IMR-90 (cell line): Measurements from ENCODE around the gene FAM47E. TPM values are rescaled to one million over a fixed set of nuclear protein-coding genes. Genes with fewer than 3 reads are reported as not detected.

Source experiments
- ATAC-seq: fragments of 200-7000 bp; cut with Tn5 transposase; 2 replicates; pipeline ENCODE4 v1.9.1; 2020; ENCODE audit warnings: low read depth, mild to moderate bottlenecking, moderate library complexity
- BruUV-seq: library from RNA; stranded (reverse); fragments of 400-500 nt; replicated peaks from 2 replicates; lab custom pipeline; 2021; lab: Mats Ljungman, UMichigan
- CTCF ChIA-PET: fragments of 300-600 bp; formaldehyde crosslinking; extraction: SDS; loops from one replicate; lab custom pipeline; 2021; ENCODE audit warnings: antibody characterized with exemption; lab: Yijun Ruan, JAX
- POLR2A ChIA-PET: fragments of 300-600 bp; sonication (Branson Sonifier 250); formaldehyde crosslinking; loops from one replicate; lab custom pipeline; 2022; ENCODE audit warnings: antibody characterized with exemption; ENCODE audit not compliant: unreplicated experiment; lab: Charles Lee
- DNase-seq: peaks from one replicate; pipeline ENCODE4 v3.0.0; 2013
- H2AFZ ChIP-seq: replicated peaks from 2 replicates; pipeline ENCODE3; 2013; ENCODE audit warnings: low read length, mild to moderate bottlenecking; ENCODE audit not compliant: poor library complexity
- H2AK5ac ChIP-seq: 2 replicates; pipeline ENCODE4 v1.6.1; 2013; ENCODE audit warnings: low read depth, low read length, inconsistent platforms
- H2AK9ac ChIP-seq: replicated peaks from 2 replicates; pipeline ENCODE3; 2013; ENCODE audit warnings: mild to moderate bottlenecking, low read depth, low read length, moderate library complexity; ENCODE audit not compliant: poor library complexity
- H2BK120ac ChIP-seq: 2 replicates; pipeline ENCODE4 v1.6.1; 2013; ENCODE audit warnings: low read depth, low read length, inconsistent platforms
- H2BK15ac ChIP-seq: 3 replicates; pipeline ENCODE4 v1.6.1; 2013; ENCODE audit warnings: low read depth, low read length, inconsistent platforms
- H2BK20ac ChIP-seq: 2 replicates; pipeline ENCODE4 v1.6.1; 2013; ENCODE audit warnings: low read depth, mild to moderate bottlenecking, inconsistent platforms, low read length, moderate library complexity
- H2BK5ac ChIP-seq: 2 replicates; pipeline ENCODE4 v1.6.1; 2013; ENCODE audit warnings: mild to moderate bottlenecking, low read depth, low read length, inconsistent platforms; ENCODE audit not compliant: poor library complexity, severe bottlenecking
- H3K14ac ChIP-seq: replicated peaks from 2 replicates; pipeline ENCODE4 v1.6.1; 2013; ENCODE audit warnings: low read depth, low read length, inconsistent platforms
- H3K18ac ChIP-seq: 2 replicates; pipeline ENCODE4 v1.6.1; 2013; ENCODE audit warnings: low read depth, low read length, control low read depth
- H3K23ac ChIP-seq: 2 replicates; pipeline ENCODE4 v1.6.1; 2013; ENCODE audit warnings: low read depth, low read length, inconsistent platforms
- H3K27ac ChIP-seq: 2 replicates; pipeline ENCODE4 v1.5.1; 2013; ENCODE audit warnings: mild to moderate bottlenecking, control low read depth, low read length; ENCODE audit not compliant: insufficient read depth
- H3K27me3 ChIP-seq: 2 replicates; pipeline ENCODE4 v1.6.1; 2013; ENCODE audit warnings: low read length; ENCODE audit not compliant: control insufficient read depth, insufficient read depth
- H3K36me3 ChIP-seq: 2 replicates; pipeline ENCODE4 v1.6.1; 2013; ENCODE audit warnings: low read length, mixed read lengths; ENCODE audit not compliant: control insufficient read depth, insufficient read depth
- H3K4ac ChIP-seq: 2 replicates; pipeline ENCODE4 v1.6.1; 2013; ENCODE audit warnings: low read depth, low read length, inconsistent platforms
- H3K4me1 ChIP-seq: 2 replicates; pipeline ENCODE4 v1.6.1; 2013; ENCODE audit warnings: low read length, mixed read lengths; ENCODE audit not compliant: control insufficient read depth, insufficient read depth
- H3K4me2 ChIP-seq: 2 replicates; pipeline ENCODE4 v1.6.1; 2013; ENCODE audit warnings: low read depth, mild to moderate bottlenecking, control low read depth, low read length, moderate library complexity
- H3K4me3 ChIP-seq: 2 replicates; pipeline ENCODE4 v1.5.1; 2013; ENCODE audit warnings: low read depth, mild to moderate bottlenecking, control low read depth, low read length, moderate library complexity; ENCODE audit not compliant: insufficient read depth
- H3K56ac ChIP-seq: 2 replicates; pipeline ENCODE4 v1.6.1; 2013; ENCODE audit warnings: low read length, inconsistent platforms; ENCODE audit not compliant: insufficient read depth; ENCODE audit errors: extremely low read depth
- H3K79me1 ChIP-seq, 2 experiments: 2 replicates each; pipeline ENCODE4 v1.6.1; 2013; ENCODE audit warnings: low read length in 2 of 2, inconsistent platforms in 1 of 2, low read depth in 1 of 2
- H3K9ac ChIP-seq: 2 replicates; pipeline ENCODE4 v1.6.1; 2013; ENCODE audit warnings: low read depth, low read length, control low read depth
- H3K9me1 ChIP-seq: 2 replicates; pipeline ENCODE4 v1.6.1; 2013; ENCODE audit warnings: low read length, inconsistent platforms; ENCODE audit not compliant: insufficient read depth
- H3K9me3 ChIP-seq: 2 replicates; pipeline ENCODE4 v1.6.1; 2013; ENCODE audit warnings: low read length; ENCODE audit not compliant: control insufficient read depth, insufficient read depth
- H4K20me1 ChIP-seq: 2 replicates; pipeline ENCODE4 v1.6.1; 2013; ENCODE audit warnings: low read length, inconsistent platforms; ENCODE audit not compliant: insufficient read depth
- H4K5ac ChIP-seq: 2 replicates; pipeline ENCODE4 v1.6.1; 2013; ENCODE audit warnings: mild to moderate bottlenecking, low read depth, low read length, control low read depth
- H4K8ac ChIP-seq, 2 experiments: 2 replicates each; pipeline ENCODE4 v1.6.1; 2013; ENCODE audit warnings: low read depth in 2 of 2, low read length in 2 of 2, control low read depth in 1 of 2, inconsistent platforms in 1 of 2
- H4K91ac ChIP-seq: 2 replicates; pipeline ENCODE4 v1.6.1; 2013; ENCODE audit warnings: low read depth, low read length, inconsistent platforms; ENCODE audit not compliant: insufficient read depth
- BHLHE40 ChIP-seq: fragments of 150-350 bp; IDR thresholded peaks from 2 replicates; pipeline ENCODE4 v1.6.1; 2016; ENCODE audit warnings: mild to moderate bottlenecking, low read depth, low read length
- CEBPB ChIP-seq: IDR thresholded peaks from 2 replicates; pipeline ENCODE4 v1.6.1; 2012; ENCODE audit warnings: low read depth, low read length, improper control_type of control experiment
- CHD1 ChIP-seq: IDR thresholded peaks from 2 replicates; pipeline ENCODE4 v1.6.1; 2012; ENCODE audit warnings: low read depth, low read length, improper control_type of control experiment
- CTCF ChIP-seq: conservative IDR thresholded peaks from 2 replicates; pipeline ENCODE4 v1.5.1; 2012; ENCODE audit warnings: mild to moderate bottlenecking, low read depth, low read length, improper control_type of control experiment
- ELK1 ChIP-seq: fragments of 150-350 bp; IDR thresholded peaks from 2 replicates; pipeline ENCODE4 v1.6.1; 2016; ENCODE audit warnings: low read depth, mild to moderate bottlenecking, low read length, moderate library complexity, borderline replicate concordance
- FOS ChIP-seq: fragments of 150-350 bp; IDR thresholded peaks from 2 replicates; pipeline ENCODE4 v1.6.1; 2016; ENCODE audit warnings: low read depth, low read length
- MAFK ChIP-seq: IDR thresholded peaks from 2 replicates; pipeline ENCODE4 v1.6.1; 2012; ENCODE audit warnings: low read depth, low read length, improper control_type of control experiment
- MAZ ChIP-seq: IDR thresholded peaks from 2 replicates; pipeline ENCODE4 v1.6.1; 2012; ENCODE audit warnings: low read depth, mild to moderate bottlenecking, low read length, improper control_type of control experiment, moderate library complexity, borderline replicate concordance
- MXI1 ChIP-seq: IDR thresholded peaks from 2 replicates; pipeline ENCODE4 v1.6.1; 2012; ENCODE audit warnings: low read depth, mild to moderate bottlenecking, low read length, moderate library complexity, borderline replicate concordance
- NFE2L2 ChIP-seq: fragments of 150-350 bp; IDR thresholded peaks from 2 replicates; pipeline ENCODE4 v1.6.1; 2016; ENCODE audit warnings: low read depth, mild to moderate bottlenecking, low read length
- POLR2A ChIP-seq: IDR thresholded peaks from 2 replicates; pipeline ENCODE4 v1.6.1; 2012; ENCODE audit warnings: mild to moderate bottlenecking, low read depth, low read length
- RAD21 ChIP-seq: IDR thresholded peaks from 2 replicates; pipeline ENCODE4 v1.6.1; 2012; ENCODE audit warnings: low read length, improper control_type of control experiment
- RCOR1 ChIP-seq: IDR thresholded peaks from 2 replicates; pipeline ENCODE4 v1.6.1; 2012; ENCODE audit warnings: mild to moderate bottlenecking, low read length, improper control_type of control experiment; ENCODE audit not compliant: insufficient replicate concordance
- RFX5 ChIP-seq: IDR thresholded peaks from 2 replicates; pipeline ENCODE4 v1.8.0; 2012; ENCODE audit warnings: low read depth, mild to moderate bottlenecking, low read length, moderate library complexity
- SMC3 ChIP-seq: fragments of 150-350 bp; IDR thresholded peaks from 2 replicates; pipeline ENCODE4 v1.6.1; 2016; ENCODE audit warnings: low read depth, mild to moderate bottlenecking, antibody characterized with exemption, low read length, moderate library complexity
- USF2 ChIP-seq: fragments of 150-350 bp; IDR thresholded peaks from 2 replicates; pipeline ENCODE4 v1.6.1; 2017; ENCODE audit warnings: mild to moderate bottlenecking, antibody characterized with exemption, low read length, low read depth
- WGBS, 2 experiments: methylation state at CpG; one replicate each; pipeline versions ENCODE4 v1.1.5 to v1.1.7; 2013; ENCODE audit warnings: missing lambda C conversion rate in 2 of 2; ENCODE audit not compliant: insufficient read length in 1 of 2; ENCODE audit errors: extremely low coverage in 2 of 2; 5-methylcytosine and 5-hydroxymethylcytosine counted together
- dilution Hi-C: fragments of 300-500 bp; cut with HindIII; formaldehyde crosslinking; loops from one replicate; pipeline ENCODE4 v1.14.3; 2018; ENCODE audit warnings: low sequenced_read_pairs; ENCODE audit not compliant: unreplicated experiment
- in situ Hi-C: fragments of 300-500 bp; cut with MboI; formaldehyde crosslinking; loops from 3 replicates; pipeline ENCODE4 v1.14.3; 2019; ENCODE audit warnings: low sequenced_read_pairs, inconsistent platforms, mixed read lengths
- intact Hi-C: fragments of 100-400 bp; cut with micrococcal nuclease; formaldehyde crosslinking; loops from 2 replicates; pipeline ENCODE4 v1.10.0; 2022
- polyA plus RNA-seq, 3 experiments: library from polyadenylated mRNA; depleted of rRNA; stranded (reverse); fragments of >200 nt; gene quantifications; 2 replicates each; pipeline ENCODE4 v1.2.3, GENCODE V29; 2012; ENCODE audit warnings: low replicate concordance in 1 of 3
- total RNA-seq: library from RNA; depleted of rRNA; stranded (reverse); fragments of >200 nt; gene quantifications from 2 replicates; pipeline ENCODE4 v1.2.3, GENCODE V29; 2012

Gene FAM47E
- total and polyA plus RNA-seq, 2 of the 4 experiments (the other 2 are of a cell fraction): 0.05 TPM; not detected in 1

GRCh38 chr4:76283900-76284299, 32.4 kb downstream of the FAM47E start:
- H3K56ac ChIP-seq: no peak overlapping the region
- DNase-seq (no peak), ATAC-seq (no peak)
- H3K23ac ChIP-seq: no peak overlapping the region
- no peak for TF ChIP-seq MXI1
- no peak for TF ChIP-seq ELK1
- no peak for TF ChIP-seq NFE2L2
- TF ChIP-seq RAD21: no peak
- no peak for TF ChIP-seq MAZ
- no peak for TF ChIP-seq RFX5
- no peak for TF ChIP-seq MAFK
- no peak for TF ChIP-seq CTCF
- TF ChIP-seq BHLHE40: no peak
- TF ChIP-seq RCOR1: no peak
- TF ChIP-seq CEBPB: no peak
- TF ChIP-seq FOS: no peak
- no peak for TF ChIP-seq SMC3
- no peak for TF ChIP-seq USF2
- no peak for TF ChIP-seq POLR2A
- no peak for TF ChIP-seq CHD1
- peaks cover 2% of the 10 kb centered on the region; the same call in 1 of the 2 replicates for H3K9me1 ChIP-seq
- BruUV-seq: no TSS peak
- dilution Hi-C loops (no loop called here), in situ Hi-C loops (no loop called here), intact Hi-C loops (no loop called here)
- H3K4ac ChIP-seq: no peak overlapping the region
- H2BK15ac ChIP-seq: no peak overlapping the region
- H4K5ac ChIP-seq: no peak overlapping the region
- H4K91ac ChIP-seq: no peak overlapping the region
- no peaks in the 10 kb centered on the region for H3K9me3 ChIP-seq
- no peak overlapping the region for H2BK20ac ChIP-seq
- H3K18ac ChIP-seq: no peak overlapping the region
- H2BK5ac ChIP-seq: no peak overlapping the region
- H3K14ac ChIP-seq: no peak overlapping the region
- H3K4me2 ChIP-seq: no peak overlapping the region
- no peaks in the 10 kb centered on the region for H3K36me3 ChIP-seq
- H2AK9ac ChIP-seq: no peak overlapping the region
- no CpG with 5 or more reads among the region's 4 CpGs for WGBS, 2 experiments
- no peak overlapping the region for H4K8ac ChIP-seq
- no peaks in the 10 kb centered on the region for H4K20me1 ChIP-seq
- ChIA-PET CTCF (no interaction called here), POLR2A (no interaction called here)
- no peak overlapping the region for H2AK5ac ChIP-seq
- H2BK120ac ChIP-seq: no peak overlapping the region
- H3K9ac ChIP-seq: no peak overlapping the region
- H2AFZ ChIP-seq: no peak overlapping the region
- H3K4me1 ChIP-seq: no peaks in the 10 kb centered on the region
- H3K27ac ChIP-seq: no peak overlapping the region
- H3K4me3 ChIP-seq: no peak overlapping the region
- H3K79me1 ChIP-seq: no peaks in the 10 kb centered on the region
- H3K27me3 ChIP-seq: peaks cover 13% of the 10 kb centered on the region
